ENCODE data around the gene SMIM41.
"Not testable (repeated sequence)": the region's sequence is repeated elsewhere in the genome, so short reads cannot be mapped to it uniquely, and the experiment has no call there.

Gene SMIM41

GRCh38 chr12:52090291-52090690 lies 10.8 kb downstream of the SMIM41 start:
- no peak for DNase-seq (ENCODE audit: extremely low read depth, low read depth)
- no peak for TF ChIP-seq CTCF (IDR thresholded peaks at IDR 0.05; ENCODE audit: low read depth, low read length)

GRCh38 chr12:52091061-52091460 lies 11.6 kb downstream of the SMIM41 start:
- DNase-seq (ENCODE audit: extremely low read depth, low read depth): no peak
- TF ChIP-seq CTCF (IDR thresholded peaks at IDR 0.05; ENCODE audit: low read depth, low read length): no peak

DNA sequence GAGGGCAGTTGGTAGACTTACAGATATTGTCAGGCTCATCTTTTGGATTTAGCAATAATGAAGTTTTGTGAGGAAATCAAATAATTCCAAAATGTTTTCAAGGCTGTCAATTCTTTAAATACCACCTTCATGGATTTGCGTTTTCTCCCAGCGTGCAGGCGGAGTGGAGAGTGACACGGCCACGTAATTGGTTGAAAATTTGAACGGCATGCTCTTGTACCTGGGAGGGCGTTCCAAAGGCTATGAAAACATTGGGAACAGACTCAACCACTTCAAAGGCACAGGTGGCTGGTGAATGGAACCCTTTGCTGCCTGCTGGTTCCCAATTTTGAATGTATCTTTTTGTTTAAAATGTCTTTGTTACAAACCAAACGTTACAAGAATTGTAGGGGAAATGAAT lies 12.4 kb downstream of the SMIM41 start:
- TF ChIP-seq CTCF (IDR thresholded peaks at IDR 0.05; ENCODE audit: low read depth, low read length): no peak
- DNase-seq (ENCODE audit: extremely low read depth, low read depth): no peak

GRCh38 chr12:52093346-52093745 lies 13.8 kb downstream of the SMIM41 start:
- no peak for TF ChIP-seq CTCF (IDR thresholded peaks at IDR 0.05; ENCODE audit: low read depth, low read length)
- DNase-seq (ENCODE audit: extremely low read depth, low read depth): no peak

- no peak for TF ChIP-seq CTCF (IDR thresholded peaks at IDR 0.05; ENCODE audit: low read depth, low read length)
- DNase-seq (ENCODE audit: extremely low read depth, low read depth): no peak
Measured at GRCh38 chr12:52096332-52097044, 17.0 kb downstream of the SMIM41 start.

DNA sequence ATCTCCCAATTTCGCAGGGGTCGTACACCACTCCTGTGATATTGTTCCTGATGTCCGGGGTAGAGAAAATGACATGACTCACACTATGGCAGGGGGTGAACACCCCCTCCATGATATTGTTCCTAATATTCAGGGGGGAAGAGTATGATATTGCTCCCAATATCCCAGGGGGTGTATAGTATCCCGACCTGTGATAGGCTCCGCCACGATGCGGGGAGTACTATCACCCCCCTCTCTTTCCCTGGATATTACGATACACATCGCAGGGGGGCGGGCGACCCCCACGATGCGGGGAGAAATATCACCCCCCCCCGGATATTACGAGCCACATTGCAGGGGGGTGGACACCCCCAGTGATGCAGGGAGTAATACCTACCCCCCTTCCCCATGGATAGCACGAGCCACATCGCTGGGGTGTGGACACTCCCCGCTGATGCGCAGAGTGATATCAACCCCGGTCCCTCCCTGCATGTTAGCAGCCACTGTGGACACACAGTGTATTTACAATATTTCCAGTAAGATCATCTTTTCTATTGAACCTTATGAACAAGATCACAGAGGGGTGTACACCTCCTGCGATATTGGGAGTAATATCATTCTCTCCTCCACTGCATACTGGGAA lies 17.7 kb downstream of the SMIM41 start:
- no peak for DNase-seq (ENCODE audit: extremely low read depth, low read depth)
- no peak for TF ChIP-seq CTCF (IDR thresholded peaks at IDR 0.05; ENCODE audit: low read depth, low read length)

DNA sequence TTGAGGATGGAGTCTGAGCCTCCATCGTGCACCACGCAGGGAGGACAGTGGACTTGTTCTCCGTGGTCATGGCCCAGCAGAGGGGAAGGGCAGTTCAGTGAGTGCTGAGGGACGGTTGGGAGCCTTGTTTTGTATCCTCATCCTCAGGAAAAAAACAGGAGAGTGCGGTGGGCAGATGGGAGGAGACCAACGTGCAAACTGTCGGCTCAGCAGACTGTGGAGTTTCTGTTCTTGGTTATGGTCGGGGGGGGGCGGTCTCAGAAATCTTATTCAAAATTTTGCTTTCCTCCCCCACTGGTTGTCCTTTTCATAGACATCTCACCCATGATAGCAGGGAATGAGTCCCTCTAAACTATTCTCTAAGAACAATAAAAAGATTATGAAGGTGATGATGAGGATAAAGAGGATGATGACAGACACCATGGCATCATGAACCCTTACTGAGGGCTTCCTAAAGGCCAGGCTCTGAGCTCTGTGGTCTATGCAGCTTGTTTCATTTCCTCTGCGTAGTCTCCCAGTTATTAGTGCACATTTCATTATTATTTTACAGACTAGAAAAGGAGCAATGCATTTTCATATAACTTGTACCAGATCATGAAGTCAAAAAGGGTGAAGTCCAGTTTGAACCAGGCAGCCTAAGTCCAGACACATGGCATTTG lies 25.1 kb downstream of the SMIM41 start:
- not testable (repeated sequence) for DNase-seq (ENCODE audit: extremely low read depth, low read depth)

- DNase-seq (ENCODE audit: extremely low read depth, low read depth): not testable (repeated sequence)
Measured at GRCh38 chr12:52116222-52117125, 37.0 kb downstream of the SMIM41 start.

DNA sequence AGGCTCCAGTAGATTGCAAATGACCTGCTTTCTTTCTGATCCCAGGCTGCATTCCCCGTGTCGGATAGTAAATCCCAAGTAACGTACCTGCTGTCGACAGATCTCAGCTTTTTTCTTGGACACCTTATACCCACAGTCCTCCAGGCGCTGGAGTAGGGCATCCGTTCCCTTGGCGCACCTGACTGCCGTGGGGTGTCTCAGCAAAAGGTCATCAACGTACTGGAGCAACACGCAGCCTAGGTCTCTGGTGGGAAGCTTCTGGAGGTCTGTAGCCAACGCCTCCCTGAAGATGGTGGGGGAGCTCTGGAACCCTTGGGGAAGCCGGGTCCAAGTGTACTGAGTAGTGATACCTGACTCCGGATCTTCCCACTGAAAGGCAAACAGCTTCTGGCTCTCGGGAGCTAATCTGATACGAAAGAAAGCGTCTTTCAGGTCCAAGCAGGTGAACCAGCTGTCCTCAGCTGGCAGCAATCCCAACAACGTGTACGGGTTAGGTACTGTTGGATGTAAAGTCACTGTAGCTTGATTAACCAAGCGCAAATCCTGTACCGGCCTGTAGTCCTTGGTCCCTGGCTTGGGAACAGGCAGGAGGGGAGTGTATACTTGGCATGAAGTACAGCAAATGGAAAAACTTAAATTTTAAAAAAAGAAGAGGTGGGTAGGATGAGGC lies 38.4 kb downstream of the SMIM41 start:
- not testable (repeated sequence) for DNase-seq (ENCODE audit: extremely low read depth, low read depth)

All from AG09319 (cell line).